Testis (tissue), 2 donors: ENCODE results near the gene MXRA8.

ENCODE experiments used
- POLR2A ChIP-seq: fragments of 450-650 bp; IDR thresholded peaks from one replicate; pipeline ENCODE4 v1.6.1; 2017; ENCODE audit warnings: antibody characterized with exemption, mild to moderate bottlenecking, moderate library complexity
- TF ChIP-seq, protein P1 (sequence below), 3 experiments: fragments of 450-650 bp in 2 of 3; fragments of 200-600 bp in 1 of 3; sonication (generic) in 1 of 3; IDR thresholded peaks; one replicate each; pipeline ENCODE4 v1.5.1; 2016 to 2019; ENCODE audit warnings: antibody characterized with exemption in 3 of 3, mild to moderate bottlenecking in 2 of 3, moderate library complexity in 1 of 3

DNA sequence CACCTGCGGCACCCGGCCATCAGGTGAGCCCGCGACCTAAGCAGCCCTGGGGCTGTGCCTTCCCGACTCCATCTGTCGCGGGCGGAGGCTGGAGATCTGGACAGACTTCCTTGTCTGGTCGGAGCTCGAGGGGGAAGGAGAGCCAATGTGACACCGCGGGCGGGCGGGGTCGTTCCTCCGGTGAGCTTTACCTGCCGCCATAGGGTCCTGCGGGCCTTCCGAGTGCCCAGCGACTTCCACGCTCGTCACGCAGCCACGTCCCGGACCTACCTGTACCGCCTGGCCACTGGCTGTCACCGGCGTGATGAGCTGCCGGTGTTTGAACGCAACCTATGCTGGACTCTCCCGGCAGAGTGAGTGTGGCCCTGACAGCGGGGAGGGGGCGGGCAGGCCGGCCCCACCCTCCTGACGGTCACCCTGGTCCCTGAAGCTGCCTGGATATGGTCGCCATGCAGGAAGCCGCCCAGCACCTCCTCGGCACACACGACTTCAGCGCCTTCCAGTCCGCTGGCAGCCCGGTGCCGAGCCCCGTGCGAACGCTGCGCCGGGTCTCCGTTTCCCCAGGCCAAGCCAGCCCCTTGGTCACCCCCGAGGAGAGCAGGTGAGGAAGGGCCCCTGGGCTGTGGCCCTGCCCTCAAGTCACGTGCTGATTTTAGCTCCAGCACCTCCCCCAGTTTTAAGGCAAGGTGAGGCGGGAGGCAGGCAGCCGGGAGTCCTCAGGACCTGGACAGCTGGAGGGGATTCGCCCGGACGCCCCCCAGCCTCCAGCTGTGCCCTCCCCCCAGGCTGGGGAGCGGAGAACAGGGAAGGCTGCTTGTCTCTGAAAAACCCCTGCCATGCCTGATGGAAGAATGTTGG is 48.9 kb downstream of the MXRA8 start:
- TF ChIP-seq, protein P1, sequence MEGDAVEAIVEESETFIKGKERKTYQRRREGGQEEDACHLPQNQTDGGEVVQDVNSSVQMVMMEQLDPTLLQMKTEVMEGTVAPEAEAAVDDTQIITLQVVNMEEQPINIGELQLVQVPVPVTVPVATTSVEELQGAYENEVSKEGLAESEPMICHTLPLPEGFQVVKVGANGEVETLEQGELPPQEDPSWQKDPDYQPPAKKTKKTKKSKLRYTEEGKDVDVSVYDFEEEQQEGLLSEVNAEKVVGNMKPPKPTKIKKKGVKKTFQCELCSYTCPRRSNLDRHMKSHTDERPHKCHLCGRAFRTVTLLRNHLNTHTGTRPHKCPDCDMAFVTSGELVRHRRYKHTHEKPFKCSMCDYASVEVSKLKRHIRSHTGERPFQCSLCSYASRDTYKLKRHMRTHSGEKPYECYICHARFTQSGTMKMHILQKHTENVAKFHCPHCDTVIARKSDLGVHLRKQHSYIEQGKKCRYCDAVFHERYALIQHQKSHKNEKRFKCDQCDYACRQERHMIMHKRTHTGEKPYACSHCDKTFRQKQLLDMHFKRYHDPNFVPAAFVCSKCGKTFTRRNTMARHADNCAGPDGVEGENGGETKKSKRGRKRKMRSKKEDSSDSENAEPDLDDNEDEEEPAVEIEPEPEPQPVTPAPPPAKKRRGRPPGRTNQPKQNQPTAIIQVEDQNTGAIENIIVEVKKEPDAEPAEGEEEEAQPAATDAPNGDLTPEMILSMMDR (IDR thresholded peaks at IDR 0.05): no peak
- no peak for TF ChIP-seq POLR2A
